H1 (cell line): ENCODE results near the gene PRKN. TPM values are rescaled to one million over a fixed set of nuclear protein-coding genes. Genes with fewer than 3 reads are reported as not detected.

ENCODE experiments used
- CHD1 ChIP-seq: IDR thresholded peaks from 2 replicates; pipeline ENCODE4 v1.6.1; 2012; ENCODE audit warnings: low read depth, low read length, improper control_type of control experiment
- CHD2 ChIP-seq: IDR thresholded peaks from 2 replicates; pipeline ENCODE4 v1.6.1; 2012; ENCODE audit warnings: low read length, improper control_type of control experiment
- polyA plus RNA-seq, 7 experiments: library from polyadenylated mRNA; depleted of rRNA in 3 of 7; stranded (reverse) in 5 of 7; unstranded in 2 of 7; fragments of >200 nt in 5 of 7; fragments of 200-250 nt in 2 of 7; gene quantifications; 1 replicate in 5 of 7; 2 replicates in 1 of 7; 4 replicates in 1 of 7; pipeline versions ENCODE4 v1.2.1 to v1.2.3, GENCODE V29; 2011 to 2013; ENCODE audit warnings: missing spikeins in 2 of 7, mixed read lengths in 2 of 7
- total RNA-seq: library from RNA; stranded (reverse); fragmentation: NEBNext Ultra II Directional; extraction: Animal tissue kit (Norgen Biotek cat#: 25700); gene quantifications from 2 replicates; pipeline ENCODE4 v1.2.1, GENCODE V29; 2021

PRKN gene
- total and polyA plus RNA-seq, 2 of the 8 experiments (the other 6 are each of a cell fraction or from before 2014, with no cell fraction given): 0.13 to 0.29 TPM

DNA sequence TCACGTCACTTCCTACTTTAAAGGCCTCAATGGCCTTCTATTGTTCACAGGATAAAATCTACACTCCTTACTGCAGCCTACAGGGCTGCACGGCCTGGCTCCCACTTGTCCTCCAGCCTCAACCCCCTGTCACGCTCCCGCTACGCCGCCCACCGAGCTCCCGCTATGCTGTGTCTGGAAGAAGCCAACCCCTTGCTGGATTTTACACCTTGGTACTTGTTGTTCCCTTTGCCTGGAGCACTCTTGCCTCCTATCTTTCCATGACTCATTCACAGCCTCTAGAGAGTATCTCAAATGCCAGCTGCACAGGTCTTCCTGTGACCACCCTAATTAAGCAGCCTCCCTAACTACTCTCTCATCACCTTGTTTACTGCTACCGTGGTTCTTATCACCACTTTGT lies 259.9 kb downstream of the PRKN start (continued):
- no peak for TF ChIP-seq CHD1
- no peak for TF ChIP-seq CHD2
